Trophoblast cell (in vitro differentiated cells and primary cell): ENCODE results near the gene DLG1.

ENCODE experiments used
- DNase-seq, 2 donors: peaks; one replicate each; pipeline ENCODE4 v3.0.0-alpha.2; 2016
- H2AFZ ChIP-seq: 2 replicates; pipeline ENCODE4 v1.6.1; 2013; ENCODE audit warnings: low read length, moderate library complexity, mild to moderate bottlenecking; ENCODE audit not compliant: insufficient read depth, poor library complexity
- H2AK5ac ChIP-seq: 2 replicates; pipeline ENCODE4 v1.6.1; 2013; ENCODE audit warnings: mild to moderate bottlenecking, low read length
- H2BK120ac ChIP-seq: 2 replicates; pipeline ENCODE4 v1.6.1; 2013; ENCODE audit warnings: low read length, mild to moderate bottlenecking, moderate library complexity; ENCODE audit not compliant: insufficient read depth, poor library complexity
- H2BK12ac ChIP-seq: 2 replicates; pipeline ENCODE4 v1.6.1; 2013; ENCODE audit warnings: mild to moderate bottlenecking, low read length, moderate library complexity
- H2BK5ac ChIP-seq: 2 replicates; pipeline ENCODE4 v1.6.1; 2013; ENCODE audit warnings: low read length, low read depth, moderate library complexity, mild to moderate bottlenecking; ENCODE audit not compliant: poor library complexity
- H3K14ac ChIP-seq: 2 replicates; pipeline ENCODE4 v1.6.1; 2013; ENCODE audit warnings: mild to moderate bottlenecking, low read length
- H3K18ac ChIP-seq: 2 replicates; pipeline ENCODE4 v1.6.1; 2013; ENCODE audit warnings: mild to moderate bottlenecking, low read length
- H3K23ac ChIP-seq: 2 replicates; pipeline ENCODE4 v1.6.1; 2013; ENCODE audit warnings: low read length
- H3K27ac ChIP-seq: 2 replicates; pipeline ENCODE4 v1.5.1; 2013; ENCODE audit warnings: low read depth, mild to moderate bottlenecking, inconsistent platforms, low read length, moderate library complexity
- H3K27me3 ChIP-seq: 2 replicates; pipeline ENCODE4 v1.6.1; 2013; ENCODE audit warnings: inconsistent platforms, mild to moderate bottlenecking, low read length, moderate library complexity; ENCODE audit not compliant: insufficient read depth
- H3K36me3 ChIP-seq, 2 experiments: 1 replicate in 1 of 2; 2 replicates in 1 of 2; pipeline ENCODE4 v1.6.1; 2013; ENCODE audit warnings: low read length in 2 of 2, mild to moderate bottlenecking in 2 of 2, moderate library complexity in 1 of 2; ENCODE audit not compliant: insufficient read depth in 2 of 2, control insufficient read depth in 1 of 2
- H3K4ac ChIP-seq: 2 replicates; pipeline ENCODE4 v1.6.1; 2013; ENCODE audit warnings: low read depth, mild to moderate bottlenecking, low read length, moderate library complexity
- H3K4me1 ChIP-seq, 2 experiments: 1 replicate in 1 of 2; 2 replicates in 1 of 2; pipeline ENCODE4 v1.6.1; 2013; ENCODE audit warnings: low read length in 2 of 2, mild to moderate bottlenecking in 2 of 2, moderate library complexity in 1 of 2; ENCODE audit not compliant: insufficient read depth in 2 of 2, control insufficient read depth in 1 of 2
- H3K4me2 ChIP-seq: 2 replicates; pipeline ENCODE4 v1.6.1; 2013; ENCODE audit warnings: inconsistent platforms, mild to moderate bottlenecking, low read length, moderate library complexity
- H3K4me3 ChIP-seq: 2 replicates; pipeline ENCODE4 v1.5.1; 2013; ENCODE audit warnings: mild to moderate bottlenecking, low read depth, low read length, inconsistent platforms
- H3K79me1 ChIP-seq: one replicate; pipeline ENCODE4 v1.6.1; 2013; ENCODE audit warnings: low read length
- H3K79me2 ChIP-seq: 2 replicates; pipeline ENCODE4 v1.6.1; 2013; ENCODE audit warnings: low read length, mild to moderate bottlenecking; ENCODE audit not compliant: control insufficient read depth, insufficient read depth, poor library complexity
- H3K9ac ChIP-seq: 2 replicates; pipeline ENCODE4 v1.6.1; 2013; ENCODE audit warnings: mild to moderate bottlenecking, low read length
- H3K9me3 ChIP-seq: 2 replicates; pipeline ENCODE4 v1.6.1; 2013; ENCODE audit warnings: low read depth, mild to moderate bottlenecking, control low read depth, inconsistent platforms, low read length; ENCODE audit not compliant: insufficient read depth
- H4K12ac ChIP-seq: 2 replicates; pipeline ENCODE4 v1.6.1; 2013; ENCODE audit warnings: low read depth, mild to moderate bottlenecking, low read length, moderate library complexity
- H4K8ac ChIP-seq: 2 replicates; pipeline ENCODE4 v1.6.1; 2013; ENCODE audit warnings: low read depth, mild to moderate bottlenecking, low read length, moderate library complexity
- H4K91ac ChIP-seq: one replicate; pipeline ENCODE4 v1.6.1; 2013; ENCODE audit warnings: low read depth, mild to moderate bottlenecking, low read length, moderate library complexity
- WGBS: extraction: QIAGEN DNeasy Blood & Tissue Kit; methylation state at CpG from one replicate; pipeline ENCODE4 v1.1.7; 2013; ENCODE audit warnings: missing lambda C conversion rate; ENCODE audit not compliant: insufficient read length, insufficient coverage; ENCODE audit errors: extremely low coverage; 5-methylcytosine and 5-hydroxymethylcytosine counted together

The DLG1 gene

DNA sequence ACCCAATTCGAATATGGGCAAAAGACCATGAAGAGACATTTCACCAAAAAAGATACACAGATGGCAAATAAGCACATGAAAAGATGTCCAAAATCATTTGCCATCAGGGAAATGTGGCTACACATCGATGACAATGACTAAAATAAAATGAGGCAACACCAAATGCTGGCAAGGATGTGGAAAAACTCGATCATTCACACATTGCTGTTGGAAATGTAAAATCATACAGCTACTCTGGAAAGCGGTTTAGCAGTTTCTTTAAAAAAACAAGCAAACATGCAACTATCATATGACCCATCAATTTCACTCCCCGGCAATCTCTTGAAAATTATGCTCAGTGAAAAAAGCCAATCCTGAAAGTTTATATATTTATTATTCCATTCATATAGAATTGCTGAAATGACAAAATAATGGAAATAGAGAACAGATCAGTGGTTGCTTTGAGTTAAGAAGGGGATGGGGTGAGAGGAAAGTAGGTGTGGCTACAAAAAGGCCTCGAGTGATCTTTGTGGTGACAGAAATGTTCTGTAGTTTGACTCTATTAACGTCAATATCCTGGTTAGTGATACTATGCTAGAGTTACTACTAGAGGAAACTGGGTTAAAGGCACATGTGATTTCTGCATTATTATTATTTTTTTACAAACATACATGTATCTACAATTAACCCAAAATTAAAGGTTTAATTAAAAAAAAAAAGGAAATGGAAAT, 45.0 kb downstream of the DLG1 start:
- H2BK120ac ChIP-seq: no peak overlapping the region
- H3K9me3 ChIP-seq: no peaks in the 10 kb centered on the region
- H3K23ac ChIP-seq: no peak overlapping the region
- H3K27me3 ChIP-seq: no peaks in the 10 kb centered on the region
- H2AK5ac ChIP-seq: no peak overlapping the region
- no peaks in the 10 kb centered on the region for H3K4me1 ChIP-seq
- H3K9ac ChIP-seq: no peak overlapping the region
- WGBS: no CpG with 5 or more reads among the region's 7 CpGs
- H3K18ac ChIP-seq: no peak overlapping the region
- H4K8ac ChIP-seq: no peak overlapping the region
- H3K4me3 ChIP-seq: no peak overlapping the region
- no peak overlapping the region for H3K27ac ChIP-seq
- DNase-seq: no peak
- no peak overlapping the region for H4K91ac ChIP-seq
- no peak overlapping the region for H2BK12ac ChIP-seq
- H4K12ac ChIP-seq: no peak overlapping the region
- no peak overlapping the region for H3K4ac ChIP-seq
- no peak overlapping the region for H2AFZ ChIP-seq
- H3K79me1 ChIP-seq: no peaks in the 10 kb centered on the region
- H3K36me3 ChIP-seq: peaks cover 0 to 3% of the 10 kb centered on the region in 2 experiments
- H3K4me2 ChIP-seq: no peak overlapping the region
- no peak overlapping the region for H3K14ac ChIP-seq
- no peak overlapping the region for H2BK5ac ChIP-seq
- peaks cover 2% of the 10 kb centered on the region for H3K79me2 ChIP-seq

GRCh38 chr3:197249542-197249941, 48.9 kb downstream of the DLG1 start:
- H3K9ac ChIP-seq: no peak overlapping the region
- no peaks in the 10 kb centered on the region for H3K27me3 ChIP-seq
- no peak overlapping the region for H3K4me2 ChIP-seq
- H4K91ac ChIP-seq: no peak overlapping the region
- H2AK5ac ChIP-seq: no peak overlapping the region
- no peak overlapping the region for H3K14ac ChIP-seq
- no peak overlapping the region for H3K4ac ChIP-seq
- H3K4me1 ChIP-seq: no peaks in the 10 kb centered on the region
- H3K23ac ChIP-seq: no peak overlapping the region
- no CpG with 5 or more reads among the region's 4 CpGs for WGBS
- peaks cover 5% of the 10 kb centered on the region for H3K9me3 ChIP-seq
- no peak for DNase-seq
- H3K36me3 ChIP-seq: peaks cover 2 to 5% of the 10 kb centered on the region in 2 experiments
- H3K27ac ChIP-seq: no peak overlapping the region
- no peak overlapping the region for H2BK12ac ChIP-seq
- H3K4me3 ChIP-seq: no peak overlapping the region
- H3K79me2 ChIP-seq: no peaks in the 10 kb centered on the region
- no peak overlapping the region for H3K18ac ChIP-seq
- H2BK120ac ChIP-seq: no peak overlapping the region
- H4K12ac ChIP-seq: no peak overlapping the region
- H2BK5ac ChIP-seq: no peak overlapping the region
- H2AFZ ChIP-seq: no peak overlapping the region
- no peaks in the 10 kb centered on the region for H3K79me1 ChIP-seq
- no peak overlapping the region for H4K8ac ChIP-seq

GRCh38 chr3:197248341-197248740, 50.1 kb downstream of the DLG1 start:
- Histone ChIP-seq H3K14ac (no peak overlapping the region), H3K4ac (no peak overlapping the region), H2BK12ac (no peak overlapping the region), H3K4me3 (no peak overlapping the region), H3K27me3 (no peaks in the 10 kb centered on the region), H3K18ac (peak overlapping the region; percentile 10), H3K79me1 (no peaks in the 10 kb centered on the region), H3K27ac (no peak overlapping the region), H3K9ac (no peak overlapping the region), H4K12ac (no peak overlapping the region), H4K91ac (no peak overlapping the region), H3K4me1 (no peaks in the 10 kb centered on the region), H2BK5ac (no peak overlapping the region), H3K9me3 (peaks cover 11% of the 10 kb centered on the region), H2BK120ac (no peak overlapping the region), H3K36me3 (peaks cover 7 to 8% of the 10 kb centered on the region in 2 experiments), H3K4me2 (no peak overlapping the region), H4K8ac (no peak overlapping the region), H2AFZ (no peak overlapping the region), H2AK5ac (no peak overlapping the region), H3K23ac (no peak overlapping the region), H3K79me2 (no peaks in the 10 kb centered on the region)
- WGBS: no CpG with 5 or more reads among the region's 4 CpGs
- DNase-seq: no peak

- H2BK5ac ChIP-seq: no peak overlapping the region
- no peak overlapping the region for H3K14ac ChIP-seq
- H3K4ac ChIP-seq: no peak overlapping the region
- no peaks in the 10 kb centered on the region for H3K27me3 ChIP-seq
- H4K8ac ChIP-seq: no peak overlapping the region
- no peak overlapping the region for H2BK120ac ChIP-seq
- WGBS: no CpG with 5 or more reads among the region's 3 CpGs
- no peak overlapping the region for H2AFZ ChIP-seq
- no peak overlapping the region for H3K9ac ChIP-seq
- H2AK5ac ChIP-seq: no peak overlapping the region
- H3K4me1 ChIP-seq: no peaks in the 10 kb centered on the region
- no peak for DNase-seq
- H3K23ac ChIP-seq: no peak overlapping the region
- H3K27ac ChIP-seq: no peak overlapping the region
- no peak overlapping the region for H4K91ac ChIP-seq
- no peak overlapping the region for H3K4me2 ChIP-seq
- H3K4me3 ChIP-seq: no peak overlapping the region
- H3K9me3 ChIP-seq: peaks cover 11% of the 10 kb centered on the region
- no peak overlapping the region for H3K18ac ChIP-seq
- peaks cover 7 to 9% of the 10 kb centered on the region in 2 experiments for H3K36me3 ChIP-seq
- no peak overlapping the region for H2BK12ac ChIP-seq
- H4K12ac ChIP-seq: no peak overlapping the region
- no peaks in the 10 kb centered on the region for H3K79me1 ChIP-seq
- no peaks in the 10 kb centered on the region for H3K79me2 ChIP-seq
These were observed 53.7 kb downstream of the DLG1 start for GRCh38 chr3:197244751-197245150.
